GM21367 (cell line): ENCODE data around the gene FAAH.
A peak's percentile ranks its signal among the peaks of the same experiment; 100 is the strongest.

Experiments
- ATAC-seq: cut with Tn5 transposase; IDR thresholded peaks from one replicate; pipeline ENCODE4 v1.9.1; 2021; ENCODE audit not compliant: unreplicated experiment

The FAAH gene

DNA sequence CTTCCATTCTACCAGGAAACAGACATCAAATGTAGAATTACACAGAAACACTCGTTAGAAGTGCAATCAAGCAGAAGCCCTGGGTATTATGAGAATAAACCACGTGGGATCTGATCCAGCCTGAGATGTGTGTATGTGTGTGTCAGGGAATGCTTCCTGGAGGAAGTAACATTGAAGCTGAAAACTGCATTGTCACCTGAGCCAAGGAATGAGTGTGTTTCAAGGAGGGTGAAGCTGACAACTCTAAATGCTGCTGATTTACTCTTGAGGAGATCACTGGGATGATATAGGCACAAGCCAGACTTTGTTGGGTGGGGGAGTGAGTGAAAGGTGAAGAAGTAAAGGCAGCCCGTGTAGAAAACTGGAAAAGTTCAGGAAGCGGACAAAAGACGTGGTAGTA is 27.6 kb downstream of the FAAH start:
- ATAC-seq = no peak

- no peak for ATAC-seq
Observed at GRCh38 chr1:46422261-46422871, 28.2 kb downstream of the FAAH start.

DNA sequence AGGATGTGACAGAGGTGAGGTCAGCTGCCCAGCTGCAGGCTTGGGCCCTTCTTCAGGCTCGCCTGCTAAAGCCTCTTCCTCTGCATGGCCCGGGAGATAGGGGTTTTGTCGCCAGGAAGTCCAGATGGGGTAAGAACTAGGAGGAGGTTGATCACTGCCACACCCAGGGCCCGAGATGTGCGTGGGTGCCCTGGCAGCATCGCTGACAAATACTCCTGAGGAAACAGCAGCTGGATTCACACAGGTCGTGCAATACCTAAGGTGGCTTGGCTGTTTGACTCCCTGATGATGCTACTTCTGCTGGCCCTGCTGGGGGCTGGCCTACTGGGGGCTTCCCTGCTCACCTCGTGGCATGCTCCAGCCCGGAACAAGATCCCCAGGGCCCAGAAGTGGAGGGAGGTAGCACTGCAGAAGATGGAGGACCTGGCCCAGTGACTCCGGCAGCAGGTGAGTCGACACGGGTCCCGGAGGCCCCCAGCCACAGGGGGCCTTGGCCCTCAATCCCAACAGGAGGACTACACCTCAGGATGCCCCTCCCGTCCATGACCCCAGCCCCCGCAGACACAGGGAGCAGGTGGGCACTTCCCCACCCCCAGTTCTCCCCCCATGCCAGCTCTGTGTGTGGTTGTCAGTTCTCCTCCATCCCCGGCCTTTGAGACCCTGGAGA is 29.6 kb downstream of the FAAH start:
- no peak for ATAC-seq

- no peak for ATAC-seq
Observed at GRCh38 chr1:46424730-46425129, 30.6 kb downstream of the FAAH start.

GRCh38 chr1:46425726-46426125 is 31.6 kb downstream of the FAAH start:
- ATAC-seq = no peak

GRCh38 chr1:46427541-46427940 is 33.4 kb downstream of the FAAH start:
- ATAC-seq = no peak

- ATAC-seq = no peak
Observed at GRCh38 chr1:46429436-46429835, 35.3 kb downstream of the FAAH start.

GRCh38 chr1:46431695-46432094 is 37.6 kb downstream of the FAAH start:
- ATAC-seq = no peak

GRCh38 chr1:46432781-46433327 is 38.7 kb downstream of the FAAH start:
- ATAC-seq = no peak

DNA sequence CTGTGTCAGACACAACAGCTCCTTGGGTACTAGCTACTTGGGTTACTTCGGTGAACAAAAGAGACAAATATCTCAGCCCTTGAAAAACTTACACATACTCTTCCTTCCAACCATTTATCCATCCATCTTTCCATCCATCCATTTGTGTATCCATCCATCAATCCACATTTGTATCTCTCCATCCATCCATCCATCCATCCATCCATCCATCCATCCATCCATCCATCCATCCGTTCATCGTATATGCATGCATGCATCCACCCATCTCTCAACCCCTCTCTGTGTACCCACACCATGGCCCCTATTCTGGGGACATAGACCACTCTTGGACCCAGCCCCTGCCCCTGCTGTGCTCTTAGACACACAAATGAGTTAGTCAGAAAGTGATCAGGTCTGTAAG is 40.2 kb downstream of the FAAH start:
- ATAC-seq = no peak

DNA sequence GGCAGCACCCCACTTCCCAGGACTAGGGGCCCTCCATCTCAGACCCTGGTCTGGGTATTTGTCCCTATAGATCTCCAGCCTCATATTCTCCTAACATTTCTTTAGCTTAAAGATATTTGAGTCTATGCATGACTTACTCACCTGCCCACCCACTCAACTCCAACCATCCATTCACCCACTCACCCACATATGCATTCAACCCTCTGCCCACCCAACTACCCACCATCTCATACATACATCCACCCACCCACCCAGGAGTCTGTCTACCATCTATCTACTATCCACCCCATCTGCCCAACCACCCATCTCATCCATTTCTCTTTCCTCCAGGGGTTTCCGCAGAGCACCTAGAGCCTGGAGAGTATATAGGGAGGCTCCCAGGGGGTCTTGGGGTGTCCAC is 42.7 kb downstream of the FAAH start:
- no peak for ATAC-seq

DNA sequence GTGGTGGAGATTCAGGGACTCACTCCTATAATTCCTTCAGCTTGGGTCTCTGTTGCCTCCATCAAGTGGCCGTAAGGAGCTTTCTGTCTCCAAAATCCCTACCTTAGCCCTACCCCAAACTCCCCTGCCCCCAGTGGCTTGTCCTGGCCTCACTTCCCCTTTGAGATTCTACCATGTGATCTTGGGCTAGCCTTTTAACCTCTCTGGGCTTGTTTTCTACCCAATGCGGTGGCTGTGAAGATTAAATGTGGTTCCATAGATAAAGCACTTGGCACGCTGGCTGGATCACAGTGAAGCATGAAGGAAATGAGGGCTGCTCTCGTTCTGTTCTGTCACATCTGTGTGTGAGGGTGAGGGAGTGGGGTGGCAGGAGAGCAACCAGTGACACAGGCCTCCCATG is 43.6 kb downstream of the FAAH start:
- ATAC-seq = no peak

GRCh38 chr1:46438346-46438745 is 44.2 kb downstream of the FAAH start:
- ATAC-seq = no peak

GRCh38 chr1:46440478-46440877 is 46.4 kb downstream of the FAAH start:
- no peak for ATAC-seq

DNA sequence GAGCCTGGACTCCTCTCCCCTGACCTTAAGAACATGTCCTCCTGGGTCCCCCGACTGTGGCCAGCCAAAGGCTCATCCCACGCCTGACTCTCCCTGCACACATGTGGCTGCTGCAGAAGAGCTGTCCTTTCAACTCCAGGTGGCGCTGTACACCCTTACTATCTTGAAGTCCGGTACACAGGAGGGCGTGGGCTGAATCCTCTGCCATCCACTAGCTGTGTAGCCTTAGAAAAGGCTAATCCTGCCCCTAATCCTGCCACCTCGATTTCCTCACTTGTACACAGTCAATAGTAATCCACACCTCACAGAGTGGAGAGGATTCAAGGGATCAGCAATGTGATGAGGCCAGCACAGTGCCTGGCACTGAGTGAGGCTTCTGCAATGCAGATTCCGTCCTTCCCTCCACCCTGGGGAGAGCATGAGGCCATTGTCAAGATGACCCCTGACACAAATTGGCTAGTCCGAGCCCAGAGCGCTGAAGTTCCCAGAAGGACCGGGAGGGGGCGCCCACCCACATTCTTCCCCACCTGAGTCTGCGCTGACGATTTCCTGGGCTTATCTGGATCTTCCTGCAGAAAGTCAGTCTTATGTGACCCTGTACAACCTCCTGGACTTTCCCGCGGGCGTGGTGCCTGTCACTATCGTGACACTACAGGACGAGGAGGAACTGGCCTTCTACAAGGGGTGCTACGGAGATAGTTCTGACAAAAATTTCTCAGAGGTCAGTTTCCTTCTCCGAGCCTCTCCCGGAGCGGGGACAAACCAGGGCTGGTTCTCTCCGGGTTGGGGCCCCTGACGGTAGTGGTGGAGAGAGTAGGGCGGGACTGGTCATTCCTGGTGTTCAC is 48.4 kb downstream of the FAAH start:
- ATAC-seq = peak; percentile 85

DNA sequence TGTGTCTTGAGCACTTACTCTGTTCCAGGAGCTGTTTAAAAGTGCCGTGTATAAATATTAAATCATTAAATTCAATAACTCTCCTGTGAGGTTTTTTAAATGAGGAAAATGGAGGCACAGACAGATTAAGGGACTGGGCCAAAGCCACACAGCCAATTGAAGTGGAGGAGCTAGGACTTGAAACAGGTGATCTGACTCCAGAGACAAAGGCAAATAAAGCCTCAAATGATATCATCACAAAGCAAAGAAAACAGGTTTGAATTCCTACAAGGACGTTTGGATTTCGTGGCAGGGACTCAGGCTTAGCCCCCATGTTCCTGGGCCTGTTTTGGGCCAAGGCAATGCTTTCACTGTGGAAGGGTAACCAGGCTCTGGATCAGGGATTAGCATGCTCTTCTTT is 50.3 kb downstream of the FAAH start:
- ATAC-seq = no peak

- ATAC-seq = no peak
Observed at GRCh38 chr1:46445773-46446256, 51.7 kb downstream of the FAAH start.

GRCh38 chr1:46446646-46447498 is 52.8 kb downstream of the FAAH start:
- ATAC-seq = no peak

- no peak for ATAC-seq
Observed at GRCh38 chr1:46447499-46448108, 53.5 kb downstream of the FAAH start.
